ENCODE results near the gene NCOA3.
A peak's percentile ranks its signal among the peaks of the same experiment; 100 is the strongest.
"Not testable (repeated sequence)": the region's sequence is repeated elsewhere in the genome, so short reads cannot be mapped to it uniquely, and the experiment has no call there.

The NCOA3 gene

DNA sequence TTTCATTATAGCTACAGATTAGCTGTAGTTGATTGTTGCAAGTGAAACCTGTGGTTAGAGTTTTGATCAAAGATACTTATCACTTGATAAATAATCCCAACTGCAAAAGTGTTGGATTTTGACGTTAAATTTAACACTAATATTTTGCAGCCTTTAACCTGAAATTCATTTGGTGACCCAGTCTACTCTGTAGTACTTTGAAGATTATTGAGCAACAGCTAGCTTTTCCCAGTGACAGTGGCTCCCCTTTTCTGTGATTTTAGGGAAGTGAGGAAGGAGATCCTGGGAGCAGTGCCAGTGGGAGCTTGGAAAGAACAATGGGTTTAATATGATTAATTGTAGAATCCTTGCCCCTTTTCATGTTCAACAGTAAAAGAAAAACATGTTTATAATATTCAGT, 76.9 kb downstream of the NCOA3 start:
- DNase-seq (ENCODE audit: low read depth), result no peak
- H3K4me3 ChIP-seq (ENCODE audit: low read depth, low read length), result no peak overlapping the region
- in situ Hi-C loops (cut with HindIII; ENCODE audit: low sequenced_read_pairs), result no loop called here
- TF ChIP-seq, protein P1, sequence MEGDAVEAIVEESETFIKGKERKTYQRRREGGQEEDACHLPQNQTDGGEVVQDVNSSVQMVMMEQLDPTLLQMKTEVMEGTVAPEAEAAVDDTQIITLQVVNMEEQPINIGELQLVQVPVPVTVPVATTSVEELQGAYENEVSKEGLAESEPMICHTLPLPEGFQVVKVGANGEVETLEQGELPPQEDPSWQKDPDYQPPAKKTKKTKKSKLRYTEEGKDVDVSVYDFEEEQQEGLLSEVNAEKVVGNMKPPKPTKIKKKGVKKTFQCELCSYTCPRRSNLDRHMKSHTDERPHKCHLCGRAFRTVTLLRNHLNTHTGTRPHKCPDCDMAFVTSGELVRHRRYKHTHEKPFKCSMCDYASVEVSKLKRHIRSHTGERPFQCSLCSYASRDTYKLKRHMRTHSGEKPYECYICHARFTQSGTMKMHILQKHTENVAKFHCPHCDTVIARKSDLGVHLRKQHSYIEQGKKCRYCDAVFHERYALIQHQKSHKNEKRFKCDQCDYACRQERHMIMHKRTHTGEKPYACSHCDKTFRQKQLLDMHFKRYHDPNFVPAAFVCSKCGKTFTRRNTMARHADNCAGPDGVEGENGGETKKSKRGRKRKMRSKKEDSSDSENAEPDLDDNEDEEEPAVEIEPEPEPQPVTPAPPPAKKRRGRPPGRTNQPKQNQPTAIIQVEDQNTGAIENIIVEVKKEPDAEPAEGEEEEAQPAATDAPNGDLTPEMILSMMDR (IDR thresholded peaks at IDR 0.05; ENCODE audit: low read depth, low read length, missing control alignments), result no peak

DNA sequence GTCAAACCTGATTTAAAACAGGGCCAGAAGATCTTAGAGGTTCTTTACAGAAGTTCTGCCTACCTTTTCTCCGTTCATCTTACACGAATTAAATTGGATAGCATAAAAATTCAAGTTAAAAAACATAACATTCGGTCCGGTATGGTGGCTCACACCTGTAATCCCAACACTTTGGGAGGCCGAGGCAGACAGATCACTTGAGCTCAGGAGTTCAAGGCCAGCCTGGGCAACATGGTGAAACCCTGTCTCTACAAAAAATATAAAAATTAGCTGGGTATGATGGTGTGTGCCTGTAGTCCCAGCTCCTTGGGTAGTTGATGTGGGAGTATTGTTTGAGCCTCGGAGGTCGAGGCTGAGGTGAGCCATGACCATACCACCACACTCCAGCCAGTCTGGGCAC, 79.0 kb downstream of the NCOA3 start:
- DNase-seq (ENCODE audit: low read depth); in situ Hi-C loops (cut with HindIII; ENCODE audit: low sequenced_read_pairs): not testable (repeated sequence)

DNA sequence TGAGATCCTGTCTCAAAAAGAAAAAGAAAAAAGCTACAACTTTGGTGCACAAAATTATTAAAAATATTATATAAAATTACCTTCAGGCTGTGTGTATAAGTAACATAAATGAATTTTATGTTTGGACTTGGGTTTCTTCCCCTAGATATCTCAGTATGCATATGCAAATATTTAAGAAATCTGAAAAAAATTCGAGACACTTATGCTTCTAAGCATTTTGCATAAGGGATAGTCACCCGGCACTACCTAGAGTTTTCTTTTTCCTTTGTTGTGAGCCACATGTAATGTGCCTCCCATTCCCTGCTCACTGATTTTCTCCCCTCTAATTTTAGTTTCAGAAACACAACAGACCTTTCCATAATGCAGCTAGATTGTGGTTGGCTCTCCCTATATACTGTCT, 79.4 kb downstream of the NCOA3 start:
- in situ Hi-C loops (cut with HindIII; ENCODE audit: low sequenced_read_pairs), result no loop called here
- no peak for DNase-seq (ENCODE audit: low read depth)
- TF ChIP-seq, protein P1 (IDR thresholded peaks at IDR 0.05; ENCODE audit: low read depth, low read length, missing control alignments), result no peak
- no peak overlapping the region for H3K4me3 ChIP-seq (ENCODE audit: low read depth, low read length)

More for the DNA sequence above, 79.0 kb downstream of the NCOA3 start:
- not testable (repeated sequence) for H3K4me3 ChIP-seq (ENCODE audit: low read depth, low read length)

DNA sequence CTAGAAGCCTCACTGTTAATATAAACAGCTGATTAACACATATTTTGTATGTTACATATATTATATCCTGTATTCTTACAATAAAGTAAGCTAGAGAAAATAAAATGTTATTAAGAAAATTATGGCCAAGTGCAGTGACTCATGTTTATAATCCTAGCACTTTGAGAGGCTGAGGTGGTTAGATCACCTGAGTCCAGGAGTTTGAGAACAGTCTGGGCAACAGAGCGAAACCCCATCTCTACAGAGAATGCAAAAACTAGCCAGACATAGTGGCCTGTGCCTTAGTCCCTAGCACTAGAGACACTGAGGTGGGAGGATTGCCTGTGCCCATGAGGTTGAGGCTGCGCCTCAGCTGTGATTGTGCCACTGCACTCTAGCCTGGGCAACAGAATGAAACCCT, 81.9 kb downstream of the NCOA3 start:
- in situ Hi-C loops (cut with HindIII; ENCODE audit: low sequenced_read_pairs), result no loop called here
- TF ChIP-seq, protein P1 (IDR thresholded peaks at IDR 0.05; ENCODE audit: low read depth, low read length, missing control alignments), result no peak
- no peak overlapping the region for H3K4me3 ChIP-seq (ENCODE audit: low read depth, low read length)
- no peak for DNase-seq (ENCODE audit: low read depth)

DNA sequence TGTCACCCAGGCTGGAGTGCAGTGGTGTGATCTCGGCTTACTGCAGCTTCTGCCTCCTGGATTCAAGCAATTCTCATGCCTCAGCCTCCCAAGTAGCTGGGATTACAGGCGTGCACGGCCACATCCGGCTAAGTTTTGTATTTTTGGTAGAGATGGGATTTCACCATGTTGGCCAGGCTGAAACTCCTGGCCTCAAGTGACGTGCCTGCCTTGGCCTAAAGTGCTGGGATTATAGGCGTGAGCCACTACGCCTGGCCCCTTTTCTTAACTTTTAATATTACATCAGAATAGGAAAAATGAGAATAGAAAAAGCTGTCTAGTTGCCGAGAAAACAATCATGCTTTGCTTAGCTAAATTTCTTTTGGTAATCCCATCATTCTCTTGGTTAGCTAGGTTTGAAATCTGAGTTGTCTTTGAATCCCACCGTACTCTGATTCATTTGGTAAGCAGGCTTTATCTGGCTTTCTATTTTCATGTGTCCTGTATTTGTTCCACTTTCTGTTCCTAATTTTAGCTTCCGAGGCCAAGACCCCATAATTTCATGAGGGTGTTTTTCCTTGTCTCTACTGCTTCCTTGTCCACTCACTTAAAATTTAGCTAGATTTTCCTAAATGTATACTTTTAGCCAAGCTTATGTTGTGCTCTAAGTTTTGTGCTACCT, 83.5 kb downstream of the NCOA3 start:
- DNase-seq (ENCODE audit: low read depth), result no peak

DNA sequence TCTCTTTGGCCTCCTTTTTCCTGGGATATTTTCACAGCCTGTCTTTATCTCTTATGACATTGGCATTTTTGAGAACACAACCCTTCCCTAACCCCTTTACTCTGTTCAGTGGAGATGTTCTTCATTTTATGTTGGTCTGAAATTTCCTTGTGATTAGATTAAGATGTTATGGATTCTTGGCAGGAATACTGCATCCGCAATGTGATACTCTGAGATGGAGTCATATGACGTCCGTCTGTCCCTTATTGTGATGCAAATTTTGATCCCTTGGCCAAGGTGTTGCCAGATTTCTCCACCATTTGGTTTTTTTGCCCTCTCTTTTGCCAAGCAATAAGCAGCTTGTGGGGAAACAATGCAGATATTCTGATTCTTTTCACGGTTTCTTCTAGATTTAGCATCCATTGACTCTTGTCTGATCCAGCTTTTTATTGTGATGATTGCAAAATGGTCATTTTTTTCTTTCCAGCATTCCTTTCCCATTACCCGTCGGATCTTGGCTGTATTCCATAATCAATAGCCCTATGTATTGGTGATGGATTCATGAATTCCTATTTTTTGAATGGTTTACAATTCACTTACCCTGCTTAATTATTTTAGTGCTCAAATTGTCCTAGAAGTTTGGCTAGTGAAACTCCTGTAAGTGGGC, 85.1 kb downstream of the NCOA3 start:
- in situ Hi-C loops (cut with HindIII; ENCODE audit: low sequenced_read_pairs), result no loop called here
- no peak overlapping the region for H3K4me3 ChIP-seq (ENCODE audit: low read depth, low read length)
- TF ChIP-seq, protein P1 (IDR thresholded peaks at IDR 0.05; ENCODE audit: low read depth, low read length, missing control alignments), result no peak
- peak; percentile 62 for DNase-seq (ENCODE audit: low read depth)

More for the DNA sequence above, 83.5 kb downstream of the NCOA3 start:
- TF ChIP-seq, protein P1 (IDR thresholded peaks at IDR 0.05; ENCODE audit: low read depth, low read length, missing control alignments), result no peak
- H3K4me3 ChIP-seq (ENCODE audit: low read depth, low read length), result no peak overlapping the region
- in situ Hi-C loops (cut with HindIII; ENCODE audit: low sequenced_read_pairs), result no loop called here

DNA sequence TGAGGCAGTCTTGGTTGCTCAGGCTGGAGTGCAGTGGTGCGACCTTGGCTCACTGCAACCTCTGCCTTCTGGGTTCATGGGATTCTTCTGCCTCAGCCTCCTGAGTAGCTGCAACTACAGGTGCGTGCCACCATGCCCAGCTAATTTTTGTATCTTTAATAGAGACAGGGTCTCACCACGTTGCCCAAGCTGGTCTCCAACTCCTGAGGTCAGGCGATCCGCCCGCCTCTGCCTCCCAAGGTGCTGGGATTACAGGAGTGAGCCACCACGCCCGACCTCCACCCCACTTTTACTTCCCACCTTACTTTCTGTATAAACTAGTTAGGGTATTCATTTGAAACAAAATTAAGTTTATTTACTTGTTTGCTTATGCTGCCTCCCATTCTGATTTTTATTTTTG, 86.5 kb downstream of the NCOA3 start:
- in situ Hi-C loops (cut with HindIII; ENCODE audit: low sequenced_read_pairs), result no loop called here
- no peak for DNase-seq (ENCODE audit: low read depth)
- H3K4me3 ChIP-seq (ENCODE audit: low read depth, low read length), result no peak overlapping the region
- TF ChIP-seq, protein P1 (IDR thresholded peaks at IDR 0.05; ENCODE audit: low read depth, low read length, missing control alignments), result no peak
